Tongue (tissue), 2 donors: Measurements from ENCODE around the gene PLA1A. TPM values are rescaled to one million over a fixed set of nuclear protein-coding genes. Genes with fewer than 3 reads are reported as not detected.
"Not testable (repeated sequence)": the region's sequence is repeated elsewhere in the genome, so short reads cannot be mapped to it uniquely, and the experiment has no call there.

ENCODE experiments used
- DNase-seq: peaks from one replicate; pipeline ENCODE4 v3.0.0-alpha.2; 2015
- total RNA-seq: library from RNA; depleted of rRNA; stranded (reverse); fragments of >200 nt; gene quantifications from one replicate; pipeline ENCODE4 v1.2.3, GENCODE V29; 2014

PLA1A gene, protein sequence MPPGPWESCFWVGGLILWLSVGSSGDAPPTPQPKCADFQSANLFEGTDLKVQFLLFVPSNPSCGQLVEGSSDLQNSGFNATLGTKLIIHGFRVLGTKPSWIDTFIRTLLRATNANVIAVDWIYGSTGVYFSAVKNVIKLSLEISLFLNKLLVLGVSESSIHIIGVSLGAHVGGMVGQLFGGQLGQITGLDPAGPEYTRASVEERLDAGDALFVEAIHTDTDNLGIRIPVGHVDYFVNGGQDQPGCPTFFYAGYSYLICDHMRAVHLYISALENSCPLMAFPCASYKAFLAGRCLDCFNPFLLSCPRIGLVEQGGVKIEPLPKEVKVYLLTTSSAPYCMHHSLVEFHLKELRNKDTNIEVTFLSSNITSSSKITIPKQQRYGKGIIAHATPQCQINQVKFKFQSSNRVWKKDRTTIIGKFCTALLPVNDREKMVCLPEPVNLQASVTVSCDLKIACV
- total RNA-seq, result 0.31 TPM

GRCh38 chr3:119597548-119598288, at the start of gene PLA1A:
Gene PLA1A (plus strand): TSS chr3:119597885. CDS start chr3:119597914, 29 bp downstream.
- DNase-seq, result no peak

GRCh38 chr3:119548341-119548740, 49.3 kb upstream of the PLA1A start:
- no peak for DNase-seq

DNA sequence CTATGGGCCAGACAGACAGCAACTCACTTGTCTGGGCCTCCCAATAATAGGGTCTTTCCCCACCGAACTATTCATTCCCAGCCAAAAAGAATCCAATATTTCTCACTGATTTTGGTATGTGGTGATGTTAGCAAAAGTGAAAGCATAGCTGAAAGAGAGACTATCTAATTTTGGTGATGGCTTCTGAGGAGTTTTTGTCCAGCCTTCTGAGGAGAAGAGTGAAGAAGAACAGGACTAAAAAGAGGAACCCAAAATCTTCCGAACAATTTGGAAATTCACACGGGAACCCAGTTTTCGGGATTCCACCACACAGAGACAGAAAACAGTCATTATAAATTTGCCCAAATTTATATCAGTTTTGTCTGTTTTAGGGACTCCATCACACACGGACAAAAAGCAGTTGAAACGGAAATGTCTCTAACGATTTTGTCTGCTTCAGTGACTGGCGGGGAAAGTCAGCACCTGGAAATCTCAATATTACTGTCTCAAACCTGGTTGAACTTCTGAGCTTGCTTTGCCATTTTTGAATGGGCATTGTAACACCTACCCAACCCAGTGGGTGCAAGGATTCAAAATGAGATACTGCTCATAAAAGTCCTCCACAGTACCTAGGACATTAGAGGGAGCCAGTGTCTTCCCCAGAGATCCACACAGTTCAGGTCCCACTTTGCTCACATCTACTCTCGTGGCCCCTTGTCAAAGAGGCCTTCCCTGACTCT, 47.3 kb upstream of the PLA1A start:
- no peak for DNase-seq

DNA sequence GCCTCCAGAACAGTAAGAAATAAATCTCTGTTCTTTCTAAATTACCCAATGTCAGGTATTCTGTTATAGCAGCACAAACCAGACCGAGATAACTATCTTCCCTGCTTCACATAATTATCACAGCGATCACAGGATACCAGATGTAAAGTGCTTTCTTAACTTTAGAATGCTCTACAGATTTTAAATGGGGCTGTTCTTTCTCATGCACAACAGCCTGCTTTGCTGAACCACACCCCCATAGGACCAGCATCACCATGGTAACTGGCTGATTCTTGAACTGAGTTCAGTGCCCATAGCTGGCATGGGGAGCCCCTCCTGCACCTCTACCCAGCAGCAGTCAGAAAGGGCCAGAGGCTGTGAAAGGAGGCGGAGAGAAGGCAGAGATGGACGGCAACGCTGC, 46.1 kb upstream of the PLA1A start:
- no peak for DNase-seq

DNA sequence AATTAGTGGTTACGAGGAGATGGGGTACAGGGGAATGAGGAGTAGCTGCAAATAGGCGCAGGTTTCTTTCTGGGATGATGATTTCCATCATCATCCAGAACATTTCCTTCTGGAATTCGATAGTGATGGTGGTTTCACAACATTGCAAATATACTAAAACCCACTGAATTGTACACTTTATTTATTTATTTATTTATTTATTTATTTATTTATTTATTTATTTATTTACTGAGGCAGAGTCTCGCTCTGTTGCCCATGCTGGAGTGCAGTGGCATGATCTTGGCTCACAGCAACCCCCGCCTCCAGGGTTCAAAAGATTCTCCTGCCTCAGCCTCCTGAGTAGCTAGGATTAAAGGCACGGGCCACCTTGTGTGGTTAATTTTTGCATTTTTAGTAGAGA, 44.8 kb upstream of the PLA1A start:
- DNase-seq, result not testable (repeated sequence)

DNA sequence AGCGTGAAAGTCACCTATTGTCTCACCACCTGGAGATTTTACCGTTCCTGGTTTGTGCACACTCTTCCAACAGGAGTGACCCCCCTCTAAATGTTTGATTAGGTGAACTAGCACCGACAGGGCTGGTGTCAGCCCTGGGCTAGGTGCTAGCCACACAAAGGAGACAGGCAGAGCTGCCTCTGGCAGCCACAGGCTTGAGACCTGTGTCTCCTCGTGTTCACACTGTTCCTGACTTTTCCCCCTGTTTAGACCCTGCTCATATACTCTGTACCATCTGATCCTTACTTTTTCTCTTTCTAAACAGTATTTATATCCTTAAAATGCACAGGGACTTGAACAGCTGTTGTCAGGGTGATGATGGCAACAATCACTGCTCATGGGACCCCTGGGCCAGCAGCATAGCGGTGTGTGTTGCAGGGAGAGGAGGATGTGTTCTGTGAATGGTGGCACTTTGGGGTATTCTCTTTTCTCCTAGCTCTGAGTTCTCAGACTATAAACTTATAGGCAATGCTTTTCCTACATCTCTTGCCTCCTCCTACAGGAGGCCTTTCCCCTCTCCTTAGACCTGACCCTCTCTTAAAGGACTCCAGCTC, 43.8 kb upstream of the PLA1A start:
- no peak for DNase-seq

DNA sequence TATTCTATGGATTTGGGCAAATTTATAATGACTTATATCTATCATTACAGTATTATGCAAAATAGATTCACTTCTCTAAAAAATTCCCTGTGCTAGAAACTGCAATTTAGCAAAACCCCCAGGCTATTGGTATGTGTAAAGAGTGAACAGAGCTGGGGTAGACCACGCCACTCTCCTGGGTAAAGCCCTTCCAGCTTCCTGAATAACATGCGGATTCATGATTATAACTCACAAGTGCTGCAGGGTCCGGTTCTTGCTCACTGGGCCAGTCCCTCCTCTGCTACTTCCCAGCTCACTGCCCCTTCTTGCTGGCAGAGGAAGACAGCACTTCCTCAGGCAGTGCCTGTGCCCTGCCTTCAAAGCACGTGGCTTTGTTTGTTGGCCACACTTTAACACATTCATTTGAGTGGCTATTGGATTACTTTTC, 42.4 kb upstream of the PLA1A start:
- no peak for DNase-seq

DNA sequence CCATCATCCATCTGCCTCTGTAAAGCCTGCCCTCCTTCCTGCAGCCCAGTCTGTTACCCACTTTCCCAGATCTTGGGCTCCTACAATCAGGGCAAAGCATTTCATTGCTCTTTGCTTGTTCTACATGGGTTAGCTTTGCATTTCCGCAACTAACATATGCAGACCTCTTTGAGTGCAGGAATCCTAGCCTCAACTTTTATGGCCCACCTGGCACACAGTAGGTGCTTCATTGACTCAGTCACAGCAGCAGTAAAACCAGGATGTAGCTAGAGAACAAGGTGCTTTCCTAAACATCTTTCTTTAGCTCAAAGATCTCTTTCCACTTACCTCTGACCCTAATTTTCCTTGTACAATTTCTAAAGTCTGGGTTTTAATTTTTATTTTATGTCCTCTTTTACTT, 41.8 kb upstream of the PLA1A start:
- no peak for DNase-seq

GRCh38 chr3:119557192-119557876, 40.4 kb upstream of the PLA1A start:
- no peak for DNase-seq

- no peak for DNase-seq
Observed at GRCh38 chr3:119557877-119558269, 39.8 kb upstream of the PLA1A start.

GRCh38 chr3:119558626-119559317, 38.9 kb upstream of the PLA1A start:
- DNase-seq, result no peak

DNA sequence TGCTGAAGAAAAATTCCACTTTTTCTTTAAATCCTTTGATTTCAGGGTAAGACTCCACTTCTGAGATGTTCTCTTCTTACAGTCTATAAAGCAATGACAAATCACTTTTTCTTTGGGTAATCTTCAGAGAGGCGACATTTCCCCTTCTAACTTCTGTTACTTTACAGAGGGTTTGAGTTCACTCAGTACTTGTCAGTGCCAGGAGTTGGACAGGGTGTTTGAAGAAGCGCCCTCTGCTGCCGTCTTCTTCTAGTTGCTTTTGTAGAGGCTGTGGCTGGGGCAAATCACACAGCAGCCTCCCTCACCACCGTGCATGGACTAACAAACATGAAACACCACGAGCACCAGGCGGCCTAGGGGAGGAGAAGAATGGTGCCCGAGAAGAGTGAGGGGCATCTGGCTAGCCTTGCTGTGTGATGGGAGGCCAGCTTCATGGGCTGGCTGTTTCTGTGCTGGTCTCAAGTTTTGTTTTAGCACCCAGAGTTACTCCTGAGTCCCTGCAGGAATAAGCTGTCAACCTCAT, 38.2 kb upstream of the PLA1A start, which contains the start of gene CD80:
Gene CD80, minus strand, starts transcription at position 174 of the 523 bp plus-strand sequence. CDS start 1,886 bp downstream, outside the sequence.
- no peak for DNase-seq

DNA sequence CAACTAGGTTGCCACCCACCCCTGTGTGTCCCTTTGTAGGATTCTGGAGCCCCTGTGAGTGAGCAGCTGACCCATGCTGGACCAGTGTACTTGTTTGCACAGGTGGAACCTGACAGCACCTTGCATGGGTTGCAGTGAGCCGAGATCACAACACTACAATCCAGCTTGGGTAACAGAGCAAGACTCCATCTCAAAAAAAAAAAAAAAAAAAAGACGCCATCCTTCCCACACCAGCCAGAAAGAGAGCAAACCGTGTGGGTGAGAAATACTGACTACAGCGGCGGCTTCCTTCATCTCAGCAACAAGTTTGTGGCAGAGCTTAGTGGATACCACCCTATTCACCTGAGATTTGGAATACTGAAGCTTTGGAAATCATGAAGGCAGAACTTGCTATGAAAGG, 37.5 kb upstream of the PLA1A start:
- DNase-seq, result no peak

- no peak for DNase-seq
Observed at GRCh38 chr3:119562307-119562961, 35.3 kb upstream of the PLA1A start.

DNA sequence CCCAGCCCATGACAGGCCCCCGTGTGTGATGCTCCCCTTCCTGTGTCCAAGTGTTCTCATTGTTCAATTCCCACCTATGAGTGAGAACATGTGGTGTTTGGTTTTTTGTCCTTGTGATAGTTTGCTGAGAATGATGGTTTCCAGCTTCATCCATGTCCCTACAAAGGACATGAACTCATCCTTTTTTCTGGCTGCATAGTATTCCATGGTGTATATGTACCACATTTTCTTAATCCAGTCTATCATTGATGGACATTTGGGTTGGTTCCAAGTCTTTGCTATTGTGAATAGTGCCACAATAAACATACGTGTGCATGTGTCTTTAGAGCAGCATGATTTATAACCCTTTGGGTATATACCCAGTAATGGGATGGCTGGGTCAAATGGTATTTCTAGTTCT, 34.4 kb upstream of the PLA1A start:
- not testable (repeated sequence) for DNase-seq

DNA sequence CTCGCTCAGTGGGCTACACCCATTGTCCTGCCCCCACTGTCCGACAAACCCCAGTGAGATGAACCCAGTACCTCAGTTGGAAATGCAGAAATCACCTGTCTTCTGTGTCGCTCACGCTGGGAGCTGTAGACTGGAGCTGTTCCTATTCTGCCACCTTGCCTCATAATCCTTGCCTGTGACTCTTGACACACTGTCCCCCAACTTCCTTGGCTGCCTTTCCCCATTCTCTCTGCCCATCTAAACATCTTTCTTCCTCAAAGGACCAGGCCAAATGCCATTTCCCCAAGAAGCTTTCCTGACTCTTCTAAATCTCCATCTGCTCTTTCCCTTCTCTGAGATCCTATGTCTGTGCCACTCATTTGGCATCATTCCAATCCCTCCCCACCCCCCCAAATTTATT, 28.5 kb upstream of the PLA1A start:
- no peak for DNase-seq

DNA sequence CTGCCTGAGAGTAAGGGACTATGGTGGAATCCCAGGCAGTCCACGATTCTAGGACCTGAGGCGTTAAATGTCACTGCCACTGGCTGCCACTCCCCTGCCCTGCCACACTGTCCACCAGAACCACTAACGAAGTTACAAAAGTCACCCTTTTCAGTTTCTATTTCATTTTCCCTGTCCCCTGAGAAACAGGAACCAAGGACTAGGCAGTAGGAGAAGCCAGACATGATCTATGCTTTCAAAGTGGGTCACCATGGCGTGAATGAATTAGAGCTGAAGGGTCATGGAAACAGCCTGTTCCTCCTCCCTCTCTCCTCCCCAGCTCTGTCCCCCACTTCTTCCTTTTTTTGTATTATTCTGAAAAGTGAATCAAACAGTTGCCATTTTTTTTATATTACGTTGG, 27.5 kb upstream of the PLA1A start:
- DNase-seq, result no peak

DNA sequence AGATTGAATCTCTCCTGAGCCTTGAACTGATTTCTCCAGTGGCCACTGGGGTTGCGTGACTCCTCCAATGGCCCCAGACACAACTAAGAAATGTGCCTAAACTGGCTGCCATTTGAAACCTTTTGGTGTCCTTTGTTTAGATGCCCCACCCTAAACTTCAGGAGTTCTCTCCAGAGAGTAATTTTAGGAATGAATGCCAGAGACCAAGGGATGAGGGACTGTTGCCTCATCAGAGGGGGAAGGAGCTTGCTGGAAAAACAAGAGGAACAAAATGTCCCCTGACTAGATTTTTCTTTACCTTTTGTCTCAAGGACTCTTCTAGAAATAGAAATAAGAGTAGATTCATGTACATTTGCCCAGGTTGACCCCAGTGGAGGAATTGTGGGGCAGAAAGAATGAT, 26.5 kb upstream of the PLA1A start:
- no peak for DNase-seq

DNA sequence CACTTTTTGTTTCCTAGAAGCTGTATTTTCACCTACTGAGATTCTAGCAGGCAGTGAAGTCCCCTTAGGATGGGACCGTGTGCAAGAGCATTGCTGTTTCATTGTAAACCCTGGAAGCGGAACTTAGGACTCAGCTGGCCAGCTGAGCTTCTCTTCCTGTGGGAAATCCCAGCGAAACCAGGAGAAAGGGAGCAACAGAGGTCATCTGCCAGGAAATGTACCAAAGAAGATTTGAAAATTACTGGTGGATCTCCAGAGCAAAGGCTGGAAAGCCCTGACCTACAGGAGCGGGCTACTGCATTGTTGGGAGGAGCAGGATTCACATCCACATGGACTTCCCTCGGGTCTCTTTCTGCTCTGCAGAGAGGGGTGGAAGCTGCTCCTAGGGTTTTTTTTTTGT, 26.0 kb upstream of the PLA1A start:
- DNase-seq, result no peak

- DNase-seq, result no peak
Observed at GRCh38 chr3:119575507-119575906, 22.2 kb upstream of the PLA1A start.
